OCI-LY1 (cell line): ENCODE data around the gene C1orf159.

Experiments used
- CTCF ChIP-seq: fragments of 200-600 bp; sonication (generic), shearing (Covaris generic); IDR thresholded peaks from 2 replicates; pipeline ENCODE4 v1.5.1; 2017; ENCODE audit warnings: mild to moderate bottlenecking, antibody characterized with exemption, low read length, moderate library complexity, mixed read lengths
- EZH2 ChIP-seq: fragments of 200-600 bp; sonication (generic), shearing (Covaris generic); IDR thresholded peaks from 2 replicates; pipeline ENCODE4 v1.8.0; 2017; ENCODE audit warnings: borderline replicate concordance, mixed run types, mild to moderate bottlenecking, antibody characterized with exemption, low read length, moderate library complexity, mixed read lengths

- TF ChIP-seq CTCF, result no peak
- no peak for TF ChIP-seq EZH2
Measured at GRCh38 chr1:1135339-1136136, 19.6 kb upstream of the C1orf159 start.
